ENCODE results near the gene TCF7L1. TPM values are rescaled to one million over a fixed set of nuclear protein-coding genes. Genes with fewer than 3 reads are reported as not detected.

TCF7L1 gene
- total RNA-seq, 2 experiments from 2014 or later, result not detected

GRCh38 chr2:85253890-85254289, 120.7 kb downstream of the TCF7L1 start:
- Mint-ChIP-seq H3K9me3 (ENCODE audit: low read depth) (no peaks in the 10 kb centered on the region), H3K36me3 (no peaks in the 10 kb centered on the region), H3K4me1 (no peaks in the 10 kb centered on the region), H3K27ac (no peak overlapping the region), H3K4me3 (no peak overlapping the region), H3K27me3 (no peaks in the 10 kb centered on the region)
- DNase-seq (no peak), ATAC-seq (no peak)
- CTCF ChIA-PET, result no interaction called here

DNA sequence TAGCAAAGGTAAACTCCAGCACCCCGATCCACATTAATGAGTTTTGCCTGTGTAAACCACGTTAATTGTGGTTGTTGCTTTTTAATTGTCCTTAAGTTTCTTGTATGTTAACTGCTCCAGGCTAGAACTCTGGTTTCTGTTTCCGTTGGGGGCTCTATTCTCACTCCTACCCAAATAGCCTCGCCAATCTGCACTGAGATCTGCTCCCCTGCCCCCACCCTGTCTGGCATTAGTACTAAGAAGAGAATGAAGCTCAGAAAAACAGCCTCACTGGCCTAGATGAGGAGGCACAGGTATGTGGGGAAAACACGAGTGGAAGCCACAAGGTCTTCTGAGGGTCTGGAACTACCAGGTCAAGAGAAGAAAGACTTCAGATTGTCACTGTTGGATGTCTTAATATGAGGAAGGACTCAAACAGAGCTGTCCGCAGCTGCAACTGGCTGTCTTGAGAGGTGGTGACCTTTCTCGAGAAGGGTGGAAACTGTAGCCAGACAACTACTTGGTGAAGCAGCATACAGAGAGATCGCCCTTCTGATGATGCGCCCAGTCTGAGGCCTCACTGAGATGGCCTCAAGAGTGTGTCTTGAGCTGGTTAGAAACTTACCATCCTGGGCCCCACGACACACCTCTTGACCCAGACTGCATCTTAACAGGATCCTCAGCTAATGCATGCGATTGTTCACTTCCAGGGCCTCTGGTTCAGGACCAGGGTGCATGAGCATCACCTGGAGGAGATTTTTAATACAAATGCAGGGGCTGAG, 121.5 kb downstream of the TCF7L1 start:
- Mint-ChIP-seq H3K27ac (no peak overlapping the region), H3K4me3 (no peak overlapping the region), H3K4me1 (no peaks in the 10 kb centered on the region), H3K9me3 (ENCODE audit: low read depth) (no peaks in the 10 kb centered on the region), H3K27me3 (no peaks in the 10 kb centered on the region), H3K36me3 (no peaks in the 10 kb centered on the region)
- DNase-seq (no peak), ATAC-seq (no peak)
- CTCF ChIA-PET, result interaction anchor here (1.0 kb wide), 1 partner anchor 12 kb away, joined by 6 read pairs; no protein-coding TSS in a partner anchor

GRCh38 chr2:85255456-85255812, 122.2 kb downstream of the TCF7L1 start:
- H3K9me3 Mint-ChIP-seq (ENCODE audit: low read depth), result no peaks in the 10 kb centered on the region
- no peaks in the 10 kb centered on the region for H3K36me3 Mint-ChIP-seq
- ATAC-seq (no peak), DNase-seq (no peak)
- CTCF ChIA-PET, result interaction anchor here (1.0 kb wide), 1 partner anchor 11 kb away, joined by 6 read pairs; no protein-coding TSS in a partner anchor
- H3K4me1 Mint-ChIP-seq, result no peaks in the 10 kb centered on the region
- no peak overlapping the region for H3K27ac Mint-ChIP-seq
- no peaks in the 10 kb centered on the region for H3K27me3 Mint-ChIP-seq
- H3K4me3 Mint-ChIP-seq, result no peak overlapping the region

DNA sequence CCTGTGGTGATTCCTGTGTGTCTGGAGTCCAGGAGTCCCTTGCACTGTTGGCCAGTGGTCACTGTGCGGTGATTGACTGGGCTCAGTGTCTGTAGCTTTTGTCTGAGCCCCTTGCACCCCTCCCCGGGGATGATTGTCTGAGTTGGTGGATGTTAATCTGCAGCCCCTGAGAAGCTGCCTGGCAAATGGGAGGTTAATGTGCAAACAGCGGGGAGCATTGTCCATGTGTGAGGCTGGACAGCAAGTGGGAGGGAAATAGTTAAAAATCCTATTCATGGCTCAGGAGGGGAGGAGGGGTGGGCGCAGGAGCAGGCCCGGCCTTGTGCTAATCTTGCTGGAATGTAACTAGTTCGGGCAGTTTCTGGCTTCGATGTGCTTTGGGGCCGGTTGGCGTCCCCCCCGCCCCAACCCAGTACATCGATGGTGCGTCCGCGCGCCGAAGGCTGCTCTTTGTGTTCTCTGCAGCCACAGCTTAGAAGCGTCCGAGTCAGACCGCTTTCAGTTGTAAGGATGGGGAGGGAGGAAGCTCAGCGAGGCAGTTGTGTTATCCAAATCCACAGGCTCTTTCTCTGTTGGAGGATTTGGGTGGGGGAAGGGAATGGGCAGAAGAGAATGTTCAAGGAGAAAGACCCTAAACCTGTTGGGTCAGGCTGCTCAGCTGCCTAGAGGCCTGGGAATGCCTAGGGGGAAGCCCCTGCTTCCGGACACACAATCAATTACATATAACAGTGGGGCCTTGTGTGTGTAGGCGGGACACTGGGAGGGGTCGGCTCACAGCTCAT, 122.8 kb downstream of the TCF7L1 start:
- no peak overlapping the region for H3K4me3 Mint-ChIP-seq

GRCh38 chr2:85257359-85257969, 124.3 kb downstream of the TCF7L1 start:
- Mint-ChIP-seq H3K4me1 (no peaks in the 10 kb centered on the region), H3K9me3 (ENCODE audit: low read depth) (no peaks in the 10 kb centered on the region), H3K27me3 (no peaks in the 10 kb centered on the region), H3K4me3 (no peak overlapping the region), H3K36me3 (no peaks in the 10 kb centered on the region), H3K27ac (no peak overlapping the region)
- CTCF ChIA-PET, result interaction anchor here (0.9 to 1.1 kb wide), 2 partner anchors 9 to 41 kb away, joined by 3 to 6 read pairs; no protein-coding TSS in a partner anchor
- DNase-seq (no peak), ATAC-seq (no peak)

More for the DNA sequence above, 122.8 kb downstream of the TCF7L1 start:
- DNase-seq (no peak), ATAC-seq (no peak)
- H3K27ac Mint-ChIP-seq, result no peak overlapping the region
- CTCF ChIA-PET, result interaction anchor here (0.8 kb wide), 1 partner anchor 10 kb away, joined by 4 read pairs; no protein-coding TSS in a partner anchor
- no peaks in the 10 kb centered on the region for H3K27me3 Mint-ChIP-seq
- no peaks in the 10 kb centered on the region for H3K9me3 Mint-ChIP-seq (ENCODE audit: low read depth)
- H3K4me1 Mint-ChIP-seq, result no peaks in the 10 kb centered on the region
- no peaks in the 10 kb centered on the region for H3K36me3 Mint-ChIP-seq

- Mint-ChIP-seq H3K27ac (no peak overlapping the region), H3K36me3 (no peaks in the 10 kb centered on the region), H3K4me1 (no peaks in the 10 kb centered on the region), H3K4me3 (no peak overlapping the region), H3K9me3 (ENCODE audit: low read depth) (no peaks in the 10 kb centered on the region), H3K27me3 (peaks cover 2% of the 10 kb centered on the region)
- no peak for ATAC-seq
- CTCF ChIA-PET, result interaction anchor here (0.9 to 1.1 kb wide), 2 partner anchors 9 to 40 kb away, joined by 3 to 6 read pairs; no protein-coding TSS in a partner anchor
- no peak for DNase-seq
Observed at GRCh38 chr2:85257970-85258605, 124.9 kb downstream of the TCF7L1 start.

DNA sequence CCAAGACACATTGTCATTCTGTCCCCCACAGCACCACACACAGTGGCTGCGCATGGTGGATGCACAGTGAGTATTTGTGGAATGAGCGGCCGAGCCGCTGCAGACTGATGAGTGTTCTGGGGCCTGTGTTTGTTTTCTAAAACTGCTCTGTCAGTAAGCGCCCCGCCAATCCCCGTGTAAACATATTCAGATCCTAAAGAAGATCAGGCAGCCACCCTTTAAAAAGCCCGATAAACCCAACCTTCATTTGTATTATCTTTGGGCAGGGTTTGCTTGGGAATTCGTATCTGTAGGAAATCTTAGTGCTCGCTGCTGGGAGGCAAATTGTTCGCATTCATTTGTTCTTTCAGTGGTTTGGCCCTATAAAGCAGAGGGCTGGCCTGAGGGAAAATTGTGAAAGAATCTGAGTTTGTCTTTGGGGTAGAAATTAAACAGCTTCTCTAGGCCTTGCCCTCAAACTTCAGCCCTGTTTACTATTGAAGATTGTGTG, 126.0 kb downstream of the TCF7L1 start:
- H3K36me3 Mint-ChIP-seq, result no peaks in the 10 kb centered on the region
- CTCF ChIA-PET, result no interaction called here
- H3K27me3 Mint-ChIP-seq, result peaks cover 4% of the 10 kb centered on the region
- no peak for DNase-seq
- no peak for ATAC-seq
- H3K9me3 Mint-ChIP-seq (ENCODE audit: low read depth), result no peaks in the 10 kb centered on the region
- no peak overlapping the region for H3K27ac Mint-ChIP-seq
- no peak overlapping the region for H3K4me3 Mint-ChIP-seq
- no peaks in the 10 kb centered on the region for H3K4me1 Mint-ChIP-seq

- CTCF ChIA-PET, result no interaction called here
- Mint-ChIP-seq H3K27ac (no peak overlapping the region), H3K4me1 (no peaks in the 10 kb centered on the region), H3K36me3 (no peaks in the 10 kb centered on the region), H3K27me3 (peaks cover 5% of the 10 kb centered on the region), H3K4me3 (no peak overlapping the region), H3K9me3 (ENCODE audit: low read depth) (no peaks in the 10 kb centered on the region)
- ATAC-seq (no peak), DNase-seq (no peak)
Observed at GRCh38 chr2:85259879-85260278, 126.7 kb downstream of the TCF7L1 start.

DNA sequence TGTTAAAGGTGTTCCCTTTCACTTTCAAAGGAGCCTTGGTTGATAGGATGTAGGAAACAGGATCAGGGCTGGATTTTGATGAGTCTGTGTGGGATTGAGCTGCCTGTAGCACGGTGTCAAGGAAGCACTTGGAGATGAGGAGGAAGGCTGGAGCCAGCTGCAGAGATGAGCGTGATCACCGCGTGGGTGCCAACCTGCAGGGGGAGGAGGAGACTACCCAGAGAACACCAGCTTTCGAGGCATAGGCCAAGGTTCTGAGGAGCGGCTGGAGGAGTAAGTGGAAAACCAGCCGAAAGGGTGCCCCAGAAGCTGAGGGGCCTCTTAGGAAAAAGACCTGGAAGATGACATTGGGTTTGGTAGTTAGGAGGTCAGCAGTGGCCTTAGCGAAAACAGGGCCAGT, 130.4 kb downstream of the TCF7L1 start:
- Mint-ChIP-seq H3K4me1 (no peaks in the 10 kb centered on the region), H3K36me3 (no peaks in the 10 kb centered on the region), H3K4me3 (no peak overlapping the region), H3K9me3 (ENCODE audit: low read depth) (no peaks in the 10 kb centered on the region), H3K27me3 (peaks cover 14% of the 10 kb centered on the region), H3K27ac (no peak overlapping the region)
- DNase-seq (no peak), ATAC-seq (no peak)
- CTCF ChIA-PET, result interaction anchor here (1.4 kb wide), 1 partner anchor 37 kb away, joined by 9 read pairs; no protein-coding TSS in a partner anchor

- no peak for DNase-seq
- Mint-ChIP-seq H3K4me3 (no peak overlapping the region), H3K36me3 (no peaks in the 10 kb centered on the region), H3K4me1 (no peaks in the 10 kb centered on the region), H3K9me3 (ENCODE audit: low read depth) (no peaks in the 10 kb centered on the region), H3K27ac (no peak overlapping the region), H3K27me3 (peaks cover 16% of the 10 kb centered on the region)
- CTCF ChIA-PET, result interaction anchor here (1.4 to 4.1 kb wide), 2 partner anchors 22 to 36 kb away, joined by 9 to 44 read pairs; no protein-coding TSS in a partner anchor
- ATAC-seq, result no peak
Observed at GRCh38 chr2:85264471-85264870, 131.3 kb downstream of the TCF7L1 start.

DNA sequence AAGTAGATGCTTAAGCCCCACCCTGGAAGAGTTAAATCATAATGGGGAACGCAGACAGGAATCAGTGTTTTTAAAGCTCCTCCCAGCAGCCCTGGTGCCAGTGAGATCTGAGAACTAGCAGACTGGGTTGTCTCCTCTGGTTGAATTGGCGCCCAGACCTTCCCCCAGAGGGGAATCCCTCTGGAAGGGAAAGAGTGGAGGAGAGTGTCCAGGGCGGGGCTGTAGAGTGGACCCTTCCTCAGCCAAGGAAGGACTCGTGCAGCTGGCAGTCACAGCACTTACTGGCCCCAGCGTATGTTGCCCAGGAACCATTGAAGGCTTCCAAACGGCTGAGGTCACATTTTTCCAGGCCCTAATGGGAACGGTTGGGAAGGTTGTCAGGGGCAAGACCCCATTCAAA, 132.1 kb downstream of the TCF7L1 start:
- Mint-ChIP-seq H3K4me1 (no peaks in the 10 kb centered on the region), H3K9me3 (ENCODE audit: low read depth) (no peaks in the 10 kb centered on the region), H3K36me3 (no peaks in the 10 kb centered on the region), H3K27me3 (peaks cover 18% of the 10 kb centered on the region), H3K27ac (no peak overlapping the region), H3K4me3 (no peak overlapping the region)
- no peak for ATAC-seq
- CTCF ChIA-PET, result interaction anchor here (2.1 to 6.0 kb wide), 3 partner anchors 18 to 34 kb away, joined by 10 to 65 read pairs (median 44); no protein-coding TSS in a partner anchor
- no peak for DNase-seq

- peaks cover 20% of the 10 kb centered on the region for H3K27me3 Mint-ChIP-seq
- CTCF ChIA-PET, result interaction anchor here (0.6 to 6.0 kb wide), 23 partner anchors 8 to 795 kb away, joined by 3 to 65 read pairs (median 4); no protein-coding TSS in a partner anchor
- no peak overlapping the region for H3K4me3 Mint-ChIP-seq
- H3K27ac Mint-ChIP-seq, result no peak overlapping the region
- peak; percentile 79 for DNase-seq
- no peaks in the 10 kb centered on the region for H3K4me1 Mint-ChIP-seq
- ATAC-seq, result peak; percentile 80
- H3K36me3 Mint-ChIP-seq, result no peaks in the 10 kb centered on the region
- no peaks in the 10 kb centered on the region for H3K9me3 Mint-ChIP-seq (ENCODE audit: low read depth)
Observed at GRCh38 chr2:85266146-85267041, 133.2 kb downstream of the TCF7L1 start.

Measured in activated CD8-positive, alpha-beta memory T cell treated with anti-CD3 and anti-CD28 coated beads, Interleukin-2, amount 10 ng/mL, durations not matched to agents 7 days and 5 days (primary cell).